ENCODE measurements around the gene KLRC1.

GRCh38 chr12:10454531-10454930 lies 1.4 kb upstream of the KLRC1 start:
- no peak for TF ChIP-seq CTCF (IDR thresholded peaks at IDR 0.05)
- TF ChIP-seq POLR2AphosphoS5 (IDR thresholded peaks at IDR 0.05; ENCODE audit: low read depth, low read length): no peak
- TF ChIP-seq REST (IDR thresholded peaks at IDR 0.05; ENCODE audit: insufficient read depth in 1 of 2, low read depth in 2 of 2, low read length in 1 of 2): no peak
- no peak for TF ChIP-seq TCF7L2 (IDR thresholded peaks at IDR 0.05; ENCODE audit: low read depth, low read length)
